Activated CD8-positive, alpha-beta memory T cell treated with anti-CD3 and anti-CD28 coated beads for 1 hour (primary cell): Measurements from ENCODE around the gene RBMX2.

Experiments
- DNase-seq, 2 donors: peaks; one replicate each; pipeline ENCODE4 v3.0.0-alpha.2; 2020; ENCODE audit warnings: low read depth in 1 of 2; ENCODE audit errors: extremely low read depth in 1 of 2

Gene RBMX2

DNA sequence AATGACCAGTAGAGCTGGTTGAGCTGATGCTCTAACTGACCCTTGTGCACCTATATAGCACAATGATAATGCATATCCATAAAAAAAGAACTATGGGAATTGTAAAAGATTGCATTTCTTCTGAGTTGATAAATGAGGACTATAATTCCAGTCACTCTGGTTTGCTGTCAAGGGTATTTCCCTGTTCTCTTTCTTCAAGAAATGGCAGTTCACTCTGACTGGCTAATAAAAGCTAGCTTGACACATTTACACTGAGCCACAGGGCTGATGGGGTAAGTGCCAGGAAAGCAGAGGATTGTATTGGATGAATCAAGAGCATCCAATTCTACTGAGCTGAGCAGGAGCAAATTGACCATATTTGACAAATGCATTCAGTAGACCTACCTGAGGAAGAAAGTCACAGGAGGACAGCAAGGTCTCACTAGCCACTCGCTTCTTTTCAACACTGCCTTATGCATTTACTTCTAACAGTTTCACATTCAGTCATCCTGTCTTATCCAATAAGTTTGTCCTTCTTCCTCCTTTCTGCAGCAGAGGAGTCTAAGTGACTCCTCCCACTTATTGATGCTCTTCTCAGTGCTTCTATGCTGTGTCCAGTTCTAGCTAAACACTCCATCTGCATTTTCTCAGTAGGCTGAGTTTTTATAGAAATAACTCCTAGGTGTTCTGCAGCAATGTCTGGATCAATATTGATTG, 43.0 kb downstream of the RBMX2 start:
- DNase-seq, result no peak

- DNase-seq, result no peak
These were observed 45.2 kb downstream of the RBMX2 start for GRCh38 chrX:130446974-130447373.
